ENCODE results near the gene ADD1. TPM values are rescaled to one million over a fixed set of nuclear protein-coding genes. Genes with fewer than 3 reads are reported as not detected.

Gene ADD1, protein sequence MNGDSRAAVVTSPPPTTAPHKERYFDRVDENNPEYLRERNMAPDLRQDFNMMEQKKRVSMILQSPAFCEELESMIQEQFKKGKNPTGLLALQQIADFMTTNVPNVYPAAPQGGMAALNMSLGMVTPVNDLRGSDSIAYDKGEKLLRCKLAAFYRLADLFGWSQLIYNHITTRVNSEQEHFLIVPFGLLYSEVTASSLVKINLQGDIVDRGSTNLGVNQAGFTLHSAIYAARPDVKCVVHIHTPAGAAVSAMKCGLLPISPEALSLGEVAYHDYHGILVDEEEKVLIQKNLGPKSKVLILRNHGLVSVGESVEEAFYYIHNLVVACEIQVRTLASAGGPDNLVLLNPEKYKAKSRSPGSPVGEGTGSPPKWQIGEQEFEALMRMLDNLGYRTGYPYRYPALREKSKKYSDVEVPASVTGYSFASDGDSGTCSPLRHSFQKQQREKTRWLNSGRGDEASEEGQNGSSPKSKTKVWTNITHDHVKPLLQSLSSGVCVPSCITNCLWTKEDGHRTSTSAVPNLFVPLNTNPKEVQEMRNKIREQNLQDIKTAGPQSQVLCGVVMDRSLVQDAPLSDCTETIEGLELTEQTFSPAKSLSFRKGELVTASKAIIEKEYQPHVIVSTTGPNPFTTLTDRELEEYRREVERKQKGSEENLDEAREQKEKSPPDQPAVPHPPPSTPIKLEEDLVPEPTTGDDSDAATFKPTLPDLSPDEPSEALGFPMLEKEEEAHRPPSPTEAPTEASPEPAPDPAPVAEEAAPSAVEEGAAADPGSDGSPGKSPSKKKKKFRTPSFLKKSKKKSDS
- 123 and 148 TPM in 2 replicates for total RNA-seq

DNA sequence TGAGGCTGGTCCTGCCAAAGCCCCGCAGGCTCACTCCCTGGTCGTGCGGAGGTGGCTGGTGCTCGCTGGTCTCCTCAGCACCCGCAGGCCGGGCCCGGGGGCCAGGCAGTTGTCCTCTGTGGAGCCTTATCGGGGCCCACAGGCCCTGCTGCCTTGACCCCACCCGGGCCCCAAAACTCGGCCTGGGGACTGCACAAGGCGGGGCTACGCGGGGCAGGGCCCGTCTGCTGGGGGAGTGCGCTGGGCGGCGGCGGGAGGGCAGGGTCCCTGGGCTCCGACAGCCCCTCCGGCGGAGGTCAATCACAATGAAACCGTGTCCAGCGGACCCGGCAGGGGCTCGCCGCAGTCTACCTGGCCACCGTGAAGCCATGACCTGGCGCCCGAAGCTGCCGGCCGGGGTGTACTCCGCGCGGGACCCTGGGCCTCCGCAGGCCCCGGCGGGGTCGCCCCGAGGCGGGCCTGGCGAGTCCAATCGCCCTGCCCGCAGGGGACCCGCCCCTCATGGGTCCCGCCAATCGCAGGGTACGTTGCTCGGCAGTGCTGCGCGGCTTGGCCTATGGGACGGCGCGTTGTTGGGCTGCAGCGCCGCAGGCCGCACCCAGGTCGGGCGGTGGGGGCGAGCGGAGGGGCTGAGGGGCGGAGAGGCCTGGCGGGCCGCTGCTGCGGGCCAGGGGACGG lies at the start of gene ADD1:
Gene ADD1, plus strand, starts transcription at position 582 of the 678 bp plus-strand sequence. CDS start 32,072 bp downstream, outside the sequence.

GRCh38 chr4:2963175-2963965 lies 119.7 kb downstream of the ADD1 start, which contains the start of the genes GRK4 and NOP14:
Gene GRK4, plus strand, starts transcription at chr4:2963571. Its CDS starts 500 bp downstream, at chr4:2964071.
Gene NOP14, minus strand, starts transcription at chr4:2963406. Its CDS starts 87 bp downstream, at chr4:2963319.

Other genes with a start within 250 kb of the ADD1 start
- 47.1 and 55.8 TPM in 2 replicates for gene TNIP2, start 87.5 kb upstream of the ADD1 start, total RNA-seq
- 9.7 and 10.3 TPM in 2 replicates for gene SH3BP2, start 50.8 kb upstream of the ADD1 start, total RNA-seq
- 17.4 and 20.9 TPM in 2 replicates for gene NOP14, start 119.6 kb downstream of the ADD1 start, total RNA-seq
- gene GRK4, start 119.7 kb downstream of the ADD1 start, total RNA-seq, result 2.4 and 4.1 TPM in 2 replicates
- not detected in 2 replicates for gene HTT-AS, start 230.7 kb downstream of the ADD1 start, total RNA-seq
- 17.9 and 22.6 TPM in 2 replicates for gene HTT, start 230.8 kb downstream of the ADD1 start, total RNA-seq

Data from smooth muscle cell of bladder (primary cell).